Stimulated activated naive CD8-positive, alpha-beta T cell treated with anti-CD3 and anti-CD28 coated beads, Interleukin-15, amount 100 ng/mL, for 72 hours (primary cell): ENCODE results near the gene CADPS.

ENCODE experiments used
- ATAC-seq: fragments of 150-1000 bp; cut with Tn5 transposase; 2 replicates; pipeline ENCODE4 v1.10.0; 2021; ENCODE audit warnings: mild to moderate bottlenecking, moderate library complexity
- DNase-seq, 2 donors: peaks; one replicate each; pipeline ENCODE4 v3.0.0; 2021 to 2022
- H3K27ac Mint-ChIP-seq, 2 donors: one replicate each; pipeline ENCODE4 v1.8.0; 2022; ENCODE audit warnings: mild to moderate bottlenecking in 2 of 2, mixed read lengths in 2 of 2, moderate library complexity in 2 of 2
- H3K27me3 Mint-ChIP-seq: one replicate; pipeline ENCODE4 v1.8.0; 2022; ENCODE audit warnings: mixed read lengths
- H3K4me1 Mint-ChIP-seq: one replicate; pipeline ENCODE4 v1.8.0; 2022; ENCODE audit warnings: mild to moderate bottlenecking, mixed read lengths
- H3K4me3 Mint-ChIP-seq, 2 donors: one replicate each; pipeline ENCODE4 v1.8.0; 2022; ENCODE audit warnings: mild to moderate bottlenecking in 2 of 2, mixed read lengths in 2 of 2, moderate library complexity in 1 of 2
- H3K9me3 Mint-ChIP-seq, 2 donors: one replicate each; pipeline ENCODE4 v1.8.0; 2022; ENCODE audit warnings: mixed read lengths in 2 of 2

Gene CADPS

GRCh38 chr3:62885136-62885535, 9.9 kb upstream of the CADPS start:
- H3K9me3 Mint-ChIP-seq, result peaks cover 0 to 5% of the 10 kb centered on the region in 2 donors
- ATAC-seq (no peak), DNase-seq (no peak)

GRCh38 chr3:62884096-62884870, 9.1 kb upstream of the CADPS start:
- Mint-ChIP-seq H3K9me3 (peaks cover 0 to 5% of the 10 kb centered on the region in 2 donors), H3K4me1 (no peaks in the 10 kb centered on the region), H3K4me3 (no peak overlapping the region), H3K27me3 (no peaks in the 10 kb centered on the region), H3K27ac (no peak overlapping the region)
- ATAC-seq (no peak), DNase-seq (no peak)

More at GRCh38 chr3:62885136-62885535, 9.9 kb upstream of the CADPS start:
- no peak overlapping the region for H3K27ac Mint-ChIP-seq
- no peaks in the 10 kb centered on the region for H3K4me1 Mint-ChIP-seq
- no peaks in the 10 kb centered on the region for H3K27me3 Mint-ChIP-seq
- no peak overlapping the region for H3K4me3 Mint-ChIP-seq

- ATAC-seq, result no peak
- no peak overlapping the region for H3K27ac Mint-ChIP-seq
- no peak for DNase-seq
- H3K27me3 Mint-ChIP-seq, result no peaks in the 10 kb centered on the region
- no peaks in the 10 kb centered on the region for H3K4me1 Mint-ChIP-seq
- H3K4me3 Mint-ChIP-seq, result no peak overlapping the region
- peaks cover 0 to 5% of the 10 kb centered on the region in 2 donors for H3K9me3 Mint-ChIP-seq
Observed at GRCh38 chr3:62882676-62883200, 7.5 kb upstream of the CADPS start.

- ATAC-seq (no peak), DNase-seq (no peak)
- Mint-ChIP-seq H3K4me1 (peaks cover 5% of the 10 kb centered on the region), H3K9me3 (no peaks in the 10 kb centered on the region), H3K27ac (no peak overlapping the region), H3K4me3 (no peak overlapping the region), H3K27me3 (peaks cover 56% of the 10 kb centered on the region)
Observed at GRCh38 chr3:62876064-62876463, 848 bp upstream of the CADPS start.

GRCh38 chr3:62875558-62876002, 364 bp upstream of the CADPS start:
- ATAC-seq (no peak), DNase-seq (no peak)
- Mint-ChIP-seq H3K4me1 (peaks cover 5% of the 10 kb centered on the region), H3K27ac (no peak overlapping the region), H3K9me3 (no peaks in the 10 kb centered on the region), H3K27me3 (peaks cover 56% of the 10 kb centered on the region), H3K4me3 (no peak overlapping the region)

GRCh38 chr3:62873761-62874710, 1.2 kb downstream of the CADPS start:
- ATAC-seq (no peak), DNase-seq (no peak)
- Mint-ChIP-seq H3K27me3 (peaks cover 56% of the 10 kb centered on the region), H3K4me1 (peaks cover 5% of the 10 kb centered on the region), H3K4me3 (peak overlapping the region in 1 of 2 donors; percentile 56), H3K27ac (peak overlapping the region in 1 of 2 donors; percentile 54), H3K9me3 (peaks cover 0 to 5% of the 10 kb centered on the region in 2 donors)

- DNase-seq, result no peak
- Mint-ChIP-seq H3K4me3 (no peak overlapping the region), H3K27me3 (peaks cover 56% of the 10 kb centered on the region), H3K4me1 (peaks cover 5% of the 10 kb centered on the region), H3K27ac (peak overlapping the region in 1 of 2 donors; percentile 54), H3K9me3 (peaks cover 0 to 5% of the 10 kb centered on the region in 2 donors)
- ATAC-seq, result no peak
Observed at GRCh38 chr3:62873451-62873760, 1.8 kb downstream of the CADPS start.

GRCh38 chr3:62872318-62872717, 2.9 kb downstream of the CADPS start:
- Mint-ChIP-seq H3K9me3 (peaks cover 0 to 9% of the 10 kb centered on the region in 2 donors), H3K27me3 (peaks cover 56% of the 10 kb centered on the region), H3K4me1 (peaks cover 5% of the 10 kb centered on the region), H3K4me3 (no peak overlapping the region), H3K27ac (no peak overlapping the region)
- DNase-seq (no peak), ATAC-seq (no peak)

- no peak overlapping the region for H3K27ac Mint-ChIP-seq
- H3K9me3 Mint-ChIP-seq, result peaks cover 6 to 10% of the 10 kb centered on the region in 2 donors
- peaks cover 41% of the 10 kb centered on the region for H3K27me3 Mint-ChIP-seq
- no peak overlapping the region for H3K4me3 Mint-ChIP-seq
- peaks cover 5% of the 10 kb centered on the region for H3K4me1 Mint-ChIP-seq
- DNase-seq, result no peak
- ATAC-seq, result no peak
Observed at GRCh38 chr3:62870321-62870720, 4.9 kb downstream of the CADPS start.

GRCh38 chr3:62863648-62864047, 11.6 kb downstream of the CADPS start:
- Mint-ChIP-seq H3K27me3 (peaks cover 5% of the 10 kb centered on the region), H3K27ac (no peak overlapping the region), H3K4me1 (no peaks in the 10 kb centered on the region), H3K9me3 (peaks cover 6 to 11% of the 10 kb centered on the region in 2 donors), H3K4me3 (no peak overlapping the region)
- DNase-seq (no peak), ATAC-seq (no peak)

GRCh38 chr3:62859203-62859791, 15.9 kb downstream of the CADPS start:
- DNase-seq (no peak), ATAC-seq (no peak)
- Mint-ChIP-seq H3K27me3 (no peaks in the 10 kb centered on the region), H3K9me3 (peaks cover 0 to 6% of the 10 kb centered on the region in 2 donors), H3K27ac (no peak overlapping the region), H3K4me1 (no peaks in the 10 kb centered on the region), H3K4me3 (no peak overlapping the region)

GRCh38 chr3:62845996-62846395, 29.2 kb downstream of the CADPS start:
- ATAC-seq (no peak), DNase-seq (no peak)
- Mint-ChIP-seq H3K4me1 (no peaks in the 10 kb centered on the region), H3K4me3 (no peak overlapping the region), H3K27ac (no peak overlapping the region), H3K27me3 (no peaks in the 10 kb centered on the region), H3K9me3 (peaks cover 0 to 8% of the 10 kb centered on the region in 2 donors)

GRCh38 chr3:62843508-62843907, 31.7 kb downstream of the CADPS start:
- no peak overlapping the region for H3K27ac Mint-ChIP-seq
- ATAC-seq, result no peak
- no peak for DNase-seq

GRCh38 chr3:62839748-62840147, 35.5 kb downstream of the CADPS start:
- no peaks in the 10 kb centered on the region for H3K4me1 Mint-ChIP-seq
- no peak for ATAC-seq

More at GRCh38 chr3:62843508-62843907, 31.7 kb downstream of the CADPS start:
- H3K4me3 Mint-ChIP-seq, result no peak overlapping the region
- peaks cover 0 to 8% of the 10 kb centered on the region in 2 donors for H3K9me3 Mint-ChIP-seq
- no peaks in the 10 kb centered on the region for H3K4me1 Mint-ChIP-seq
- no peaks in the 10 kb centered on the region for H3K27me3 Mint-ChIP-seq

GRCh38 chr3:62837145-62837787, 38.0 kb downstream of the CADPS start:
- H3K27me3 Mint-ChIP-seq, result no peaks in the 10 kb centered on the region
- H3K27ac Mint-ChIP-seq, result no peak overlapping the region
- H3K9me3 Mint-ChIP-seq, result no peaks in the 10 kb centered on the region
- DNase-seq (no peak), ATAC-seq (no peak)
- no peak overlapping the region for H3K4me3 Mint-ChIP-seq
- no peaks in the 10 kb centered on the region for H3K4me1 Mint-ChIP-seq

More at GRCh38 chr3:62839748-62840147, 35.5 kb downstream of the CADPS start:
- Mint-ChIP-seq H3K27me3 (no peaks in the 10 kb centered on the region), H3K27ac (no peak overlapping the region), H3K4me3 (no peak overlapping the region), H3K9me3 (no peaks in the 10 kb centered on the region)
- DNase-seq, result no peak
